GM18505 (cell line): Measurements from ENCODE around the gene TENT4B.
"Not testable (repeated sequence)": the region's sequence is repeated elsewhere in the genome, so short reads cannot be mapped to it uniquely, and the experiment has no call there.

Source experiments
- ATAC-seq: cut with Tn5 transposase; IDR thresholded peaks from one replicate; pipeline ENCODE4 v1.9.1; 2021; ENCODE audit not compliant: unreplicated experiment
- POLR2A ChIP-seq: IDR thresholded peaks from 4 replicates; pipeline ENCODE4 v1.6.1; 2011; ENCODE audit warnings: borderline replicate concordance; ENCODE audit not compliant: insufficient read depth, insufficient read length; ENCODE audit errors: extremely low read depth

Gene TENT4B

DNA sequence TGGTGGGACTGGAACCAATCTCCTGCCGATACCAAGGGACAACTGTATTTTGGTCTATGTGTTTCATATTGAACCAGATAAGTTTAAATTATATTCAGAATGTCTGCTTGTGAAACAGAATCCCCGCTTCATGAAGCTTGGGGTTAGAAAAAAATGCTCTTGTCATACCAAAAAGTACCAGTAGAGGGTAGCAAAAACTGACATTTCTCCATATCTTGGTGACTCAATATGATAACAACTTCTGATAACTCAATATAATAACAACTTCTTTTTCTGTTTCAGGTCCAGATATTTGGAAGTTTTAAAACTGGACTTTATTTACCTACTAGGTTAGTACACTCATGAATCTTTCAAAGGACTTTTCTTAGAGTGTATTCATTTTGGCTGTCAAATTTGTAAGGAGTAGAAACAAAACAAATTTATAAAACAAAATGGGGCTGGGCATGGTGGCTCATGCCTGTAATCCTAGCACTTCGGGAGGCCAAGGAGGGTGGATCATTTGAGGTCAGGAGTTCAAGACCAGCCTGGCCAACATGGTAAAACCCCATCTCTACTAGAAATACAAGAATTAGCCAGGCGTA lies 60.9 kb downstream of the TENT4B start:
- ATAC-seq, result no peak
- TF ChIP-seq POLR2A, result no peak

DNA sequence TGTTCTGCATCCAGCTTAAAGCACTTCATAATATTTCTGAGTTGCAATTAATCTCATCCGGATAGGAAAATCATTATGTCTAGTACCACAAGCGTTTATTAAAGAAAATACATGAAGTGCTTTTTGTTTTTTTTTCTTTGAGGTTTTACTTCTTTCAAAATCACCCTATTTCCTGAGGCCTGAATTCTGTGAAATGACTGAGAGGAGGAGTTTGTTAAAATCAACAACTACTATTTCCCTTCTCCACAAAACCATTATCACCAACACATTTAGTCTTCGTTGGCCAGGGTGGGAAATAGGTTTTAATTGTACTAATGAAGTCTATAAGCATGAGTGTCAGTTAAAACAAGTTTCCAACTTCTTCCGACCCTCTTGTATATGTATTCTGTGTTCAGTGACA lies 62.6 kb downstream of the TENT4B start:
- no peak for ATAC-seq
- no peak for TF ChIP-seq POLR2A

DNA sequence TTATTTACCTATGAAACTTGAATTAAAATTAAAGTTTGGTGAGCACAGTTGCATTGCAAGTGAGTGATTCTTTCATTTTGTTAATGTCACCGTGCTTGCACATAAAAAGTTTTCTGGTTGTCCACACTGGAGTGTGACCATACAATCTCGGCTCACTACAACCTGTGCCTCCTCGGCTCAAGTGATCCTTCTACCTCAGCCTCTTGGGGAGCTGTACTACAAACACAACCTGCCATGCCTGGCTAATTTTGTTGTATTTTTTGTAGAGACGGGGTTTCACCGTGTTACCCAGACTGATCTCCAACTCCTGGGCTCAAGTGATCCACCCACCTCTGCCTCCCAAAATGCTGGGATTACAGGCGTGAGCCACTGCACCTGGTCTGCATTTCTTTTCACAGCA lies 63.1 kb downstream of the TENT4B start:
- no peak for ATAC-seq
- TF ChIP-seq POLR2A, result no peak

DNA sequence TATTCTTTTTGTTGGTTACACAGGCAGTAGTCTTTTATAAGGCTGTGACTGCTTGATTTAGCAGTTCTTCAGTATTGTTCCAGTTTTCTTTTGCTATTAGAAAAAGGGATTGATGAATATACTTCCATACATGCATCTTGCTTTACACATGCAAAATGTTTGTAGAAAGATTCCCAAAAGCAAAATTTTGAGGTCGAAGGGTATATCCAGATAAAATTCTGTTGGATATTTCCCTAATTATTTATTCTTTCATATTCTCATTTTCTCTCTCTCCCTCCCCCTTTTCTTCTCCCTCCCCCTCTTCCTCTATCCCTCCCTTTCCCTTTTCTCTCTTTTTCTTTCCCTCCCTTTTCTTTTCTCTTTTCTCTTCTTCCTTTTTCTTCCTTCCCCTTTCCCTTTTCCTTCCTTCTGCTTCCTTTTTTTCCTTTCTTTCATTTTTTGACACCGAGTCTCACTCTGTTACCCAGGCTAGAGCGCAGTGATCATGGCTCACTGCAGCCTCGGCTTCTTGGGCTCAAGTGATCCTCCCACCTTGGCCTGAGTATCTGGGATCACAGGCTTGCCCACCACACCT lies 66.4 kb downstream of the TENT4B start:
- ATAC-seq, result no peak

GRCh38 chr16:50224286-50224685 lies 71.2 kb downstream of the TENT4B start:
- no peak for TF ChIP-seq POLR2A
- no peak for ATAC-seq

More for the DNA sequence above, 66.4 kb downstream of the TENT4B start:
- TF ChIP-seq POLR2A, result no peak

GRCh38 chr16:50227120-50227519 lies 74.0 kb downstream of the TENT4B start:
- no peak for TF ChIP-seq POLR2A
- no peak for ATAC-seq

GRCh38 chr16:50227665-50228064 lies 74.6 kb downstream of the TENT4B start:
- ATAC-seq, result no peak
- no peak for TF ChIP-seq POLR2A

GRCh38 chr16:50228364-50228868 lies 75.3 kb downstream of the TENT4B start:
- no peak for ATAC-seq
- no peak for TF ChIP-seq POLR2A

GRCh38 chr16:50229149-50229726 lies 76.1 kb downstream of the TENT4B start:
- TF ChIP-seq POLR2A, result no peak
- no peak for ATAC-seq

GRCh38 chr16:50234771-50235556 lies 81.9 kb downstream of the TENT4B start:
- ATAC-seq, result no peak
- no peak for TF ChIP-seq POLR2A

GRCh38 chr16:50235581-50235980 lies 82.5 kb downstream of the TENT4B start:
- no peak for ATAC-seq
- no peak for TF ChIP-seq POLR2A

- TF ChIP-seq POLR2A, result no peak
- ATAC-seq, result no peak
These were observed 85.2 kb downstream of the TENT4B start for GRCh38 chr16:50238314-50238713.

GRCh38 chr16:50238868-50239301 lies 85.8 kb downstream of the TENT4B start:
- no peak for TF ChIP-seq POLR2A
- no peak for ATAC-seq

GRCh38 chr16:50243024-50243423 lies 89.9 kb downstream of the TENT4B start:
- ATAC-seq, result not testable (repeated sequence)
